GM23248 (cell line): ENCODE data around the gene THOC5.

Experiments
- EZH2 ChIP-seq: fragments of 200-600 bp; sonication (generic); IDR thresholded peaks from 2 replicates; pipeline ENCODE4 v1.6.1; 2018; ENCODE audit warnings: antibody characterized with exemption, mild to moderate bottlenecking; ENCODE audit not compliant: insufficient read depth, poor library complexity, severe bottlenecking
- EZH2phosphoT487 ChIP-seq: fragments of 200-600 bp; sonication (generic); IDR thresholded peaks from 2 replicates; pipeline ENCODE4 v1.6.1; 2018; ENCODE audit warnings: antibody characterized with exemption, moderate library complexity, mild to moderate bottlenecking, low read depth; ENCODE audit not compliant: insufficient read depth

DNA sequence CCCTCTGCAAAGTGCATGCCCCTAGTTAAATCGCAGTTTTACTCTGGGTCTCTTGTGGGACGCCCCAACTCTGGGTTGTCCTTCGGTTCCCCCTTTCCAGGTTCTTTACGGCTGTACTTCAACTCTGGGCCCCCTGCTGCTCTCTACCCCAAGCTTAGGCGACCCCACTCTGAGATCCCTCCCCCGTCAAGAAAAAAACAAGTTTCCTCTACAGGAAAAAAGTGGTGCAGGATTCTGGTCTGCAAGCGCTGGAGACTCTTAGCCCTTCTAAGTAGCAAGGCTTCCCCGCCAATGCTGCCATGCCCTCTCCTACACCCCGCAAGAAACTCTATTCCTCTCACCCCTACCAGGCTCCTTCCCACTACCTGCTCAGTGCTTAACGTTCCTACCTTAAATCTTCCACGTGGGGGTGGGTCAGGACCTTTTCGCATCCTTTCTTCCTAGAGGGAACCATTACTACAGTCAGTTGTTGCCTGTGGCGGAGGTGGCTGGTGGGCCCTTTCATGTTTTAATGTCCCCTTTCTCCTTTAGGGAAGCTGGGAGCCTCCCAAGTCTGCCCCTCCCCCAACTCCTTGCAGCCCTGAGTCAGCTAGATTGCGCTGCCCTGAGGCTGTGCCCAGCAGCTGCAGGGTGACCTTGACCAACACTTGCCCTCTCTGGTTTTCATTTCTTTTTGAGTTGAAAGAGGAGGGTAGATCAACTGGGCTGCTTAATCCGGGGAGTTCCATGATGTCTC lies 72.1 kb downstream of the THOC5 start:
- TF ChIP-seq EZH2 = no peak
- TF ChIP-seq EZH2phosphoT487 = no peak
